H1 (cell line): ENCODE data around the gene ARHGDIG. TPM values are rescaled to one million over a fixed set of nuclear protein-coding genes. Genes with fewer than 3 reads are reported as not detected.

Experiments used
- CTCF ChIA-PET: fragments of 300-600 bp; sonication (Branson Sonifier 250); formaldehyde crosslinking; loops from one replicate; lab custom pipeline; 2021; ENCODE audit not compliant: partially characterized antibody; lab: Charles Lee
- POLR2A ChIA-PET: fragments of 300-600 bp; sonication (Branson Sonifier 250); formaldehyde crosslinking; loops from one replicate; lab custom pipeline; 2021; ENCODE audit warnings: inconsistent platforms; ENCODE audit not compliant: partially characterized antibody; lab: Charles Lee
- DNase-seq, 2 experiments: peaks; one replicate each; pipeline versions ENCODE4 v3.0.0 to v3.0.0-alpha.2; 2010 to 2022; ENCODE audit warnings: low spot score in 2 of 2, low read depth in 1 of 2, mixed read lengths in 1 of 2
- FAIRE-seq: peaks from 2 replicates; lab custom pipeline; 2011; peaks lifted over from hg19 to GRCh38; lab: Jason Lieb, UNC
- H2AFZ ChIP-seq: 2 replicates; pipeline ENCODE4 v1.8.1; 2012; ENCODE audit warnings: low read length, inconsistent platforms
- H2AK5ac ChIP-seq: 2 replicates; pipeline ENCODE4 v1.6.1; 2013; ENCODE audit warnings: low read depth, low read length
- H2BK120ac ChIP-seq: replicated peaks from 2 replicates; pipeline ENCODE3; 2013; ENCODE audit warnings: low read depth, low read length, inconsistent platforms
- H2BK12ac ChIP-seq: 2 replicates; pipeline ENCODE4 v1.6.1; 2013; ENCODE audit warnings: low read depth, low read length
- H2BK15ac ChIP-seq: 2 replicates; pipeline ENCODE4 v1.6.1; 2013; ENCODE audit warnings: low read length
- H2BK20ac ChIP-seq: 2 replicates; pipeline ENCODE4 v1.6.1; 2013; ENCODE audit warnings: low read length
- H2BK5ac ChIP-seq: 2 replicates; pipeline ENCODE4 v1.6.1; 2013; ENCODE audit warnings: low read depth, low read length
- H3K14ac ChIP-seq: 2 replicates; pipeline ENCODE4 v1.6.1; 2013; ENCODE audit warnings: inconsistent platforms; ENCODE audit not compliant: insufficient read length
- H3K18ac ChIP-seq: 2 replicates; pipeline ENCODE4 v1.6.1; 2013; ENCODE audit warnings: low read length; ENCODE audit errors: extremely low read depth
- H3K23ac ChIP-seq: 2 replicates; pipeline ENCODE4 v1.6.1; 2013; ENCODE audit warnings: inconsistent platforms; ENCODE audit not compliant: insufficient read length
- H3K23me2 ChIP-seq: 2 replicates; pipeline ENCODE4 v1.6.1; 2013; ENCODE audit warnings: low read depth, low read length
- H3K27ac ChIP-seq: 2 replicates; pipeline ENCODE4 v1.6.1; 2011; ENCODE audit warnings: low read depth, low read length, inconsistent platforms
- H3K27me3 ChIP-seq, 4 experiments: replicated peaks in 1 of 4; 1 replicate in 1 of 4; 2 replicates in 3 of 4; pipeline versions ENCODE4 v1.6.1 to v1.8.1; 2011 to 2013; ENCODE audit warnings: low read length in 3 of 4, mild to moderate bottlenecking in 3 of 4, inconsistent platforms in 2 of 4, mixed read lengths in 2 of 4, moderate library complexity in 1 of 4; ENCODE audit not compliant: control insufficient read depth in 3 of 4, insufficient read depth in 3 of 4; ENCODE audit errors: extremely low read depth in 1 of 4
- H3K36me3 ChIP-seq, 4 experiments: 2 replicates each; pipeline versions ENCODE4 v1.6.1 to v1.8.1; 2011 to 2013; ENCODE audit warnings: mild to moderate bottlenecking in 4 of 4, low read length in 3 of 4, moderate library complexity in 2 of 4, control low read depth in 1 of 4, inconsistent platforms in 1 of 4; ENCODE audit not compliant: insufficient read depth in 4 of 4, control insufficient read depth in 2 of 4
- H3K4ac ChIP-seq: replicated peaks from 2 replicates; pipeline ENCODE3; 2013; ENCODE audit warnings: low read length, low read depth, mixed read lengths, inconsistent platforms; ENCODE audit not compliant: insufficient read length
- H3K4me1 ChIP-seq, 4 experiments: replicated peaks in 1 of 4; 1 replicate in 1 of 4; 2 replicates in 3 of 4; pipeline versions ENCODE4 v1.6.1 to v1.8.1; 2011 to 2013; ENCODE audit warnings: low read length in 3 of 4, inconsistent platforms in 2 of 4, mixed read lengths in 1 of 4; ENCODE audit not compliant: insufficient read depth in 4 of 4, control insufficient read depth in 3 of 4
- H3K4me2 ChIP-seq, 2 experiments: 2 replicates each; pipeline versions ENCODE4 v1.6.1 to v1.8.1; 2011 to 2013; ENCODE audit warnings: low read depth in 2 of 2, low read length in 2 of 2, control low read depth in 1 of 2, inconsistent platforms in 1 of 2, mild to moderate bottlenecking in 1 of 2; ENCODE audit not compliant: insufficient read depth in 1 of 2
- H3K4me3 ChIP-seq, 4 experiments: fragments of 200-600, 300-600 bp in 1 of 4; sonication (generic), shearing (Covaris generic), sonication (Bioruptor Twin) in 1 of 4; 2 replicates each; pipeline versions ENCODE4 v1.5.1 to v1.8.1; 2011 to 2016; ENCODE audit warnings: low read length in 4 of 4, low read depth in 3 of 4, control low read depth in 2 of 4, inconsistent platforms in 2 of 4, mild to moderate bottlenecking in 2 of 4, mixed read lengths in 1 of 4, moderate library complexity in 1 of 4; ENCODE audit not compliant: insufficient read depth in 2 of 4; ENCODE audit errors: extremely low read depth in 1 of 4
- H3K56ac ChIP-seq: replicated peaks from 2 replicates; pipeline ENCODE3; 2013; ENCODE audit warnings: low read depth, mild to moderate bottlenecking, mixed read lengths, low read length, inconsistent platforms; ENCODE audit not compliant: insufficient read length
- H3K79me1 ChIP-seq: 2 replicates; pipeline ENCODE4 v1.6.1; 2013; ENCODE audit warnings: low read depth, low read length, control low read depth
- H3K79me2 ChIP-seq, 2 experiments: 2 replicates each; pipeline versions ENCODE4 v1.6.1 to v1.8.1; 2012 to 2013; ENCODE audit warnings: low read length in 2 of 2, mild to moderate bottlenecking in 2 of 2, inconsistent platforms in 1 of 2; ENCODE audit not compliant: insufficient read depth in 2 of 2, control insufficient read depth in 1 of 2
- H3K9ac ChIP-seq, 4 experiments: replicated peaks in 1 of 4; 1 replicate in 1 of 4; 2 replicates in 3 of 4; pipeline versions ENCODE4 v1.6.1 to v1.8.1; 2011 to 2013; ENCODE audit warnings: low read depth in 3 of 4, low read length in 3 of 4, control low read depth in 2 of 4, mild to moderate bottlenecking in 2 of 4, moderate library complexity in 2 of 4, inconsistent platforms in 1 of 4; ENCODE audit errors: extremely low read depth in 1 of 4
- H3K9me3 ChIP-seq, 2 experiments: 2 replicates each; pipeline versions ENCODE4 v1.6.1 to v1.8.1; 2012 to 2013; ENCODE audit warnings: mild to moderate bottlenecking in 2 of 2, moderate library complexity in 2 of 2, control low read depth in 1 of 2, inconsistent platforms in 1 of 2, low read depth in 1 of 2, low read length in 1 of 2, mixed read lengths in 1 of 2; ENCODE audit not compliant: insufficient read depth in 2 of 2
- H4K20me1 ChIP-seq, 2 experiments: replicated peaks in 1 of 2; 2 replicates each; pipeline versions ENCODE3 to v1.8.1; 2011 to 2013; ENCODE audit warnings: inconsistent platforms in 2 of 2, low read length in 2 of 2, mild to moderate bottlenecking in 1 of 2; ENCODE audit not compliant: insufficient read depth in 2 of 2, control insufficient read depth in 1 of 2
- H4K5ac ChIP-seq: 2 replicates; pipeline ENCODE4 v1.6.1; 2013; ENCODE audit warnings: low read length, low read depth, mixed read lengths, inconsistent platforms; ENCODE audit not compliant: insufficient read length
- H4K8ac ChIP-seq: 2 replicates; pipeline ENCODE4 v1.8.0; 2013; ENCODE audit warnings: mild to moderate bottlenecking, moderate library complexity, low read length, inconsistent platforms; ENCODE audit not compliant: insufficient read depth; ENCODE audit errors: extremely low read depth
- H4K91ac ChIP-seq: replicated peaks from 2 replicates; pipeline ENCODE3; 2013; ENCODE audit warnings: low read length, mixed read lengths, inconsistent platforms; ENCODE audit not compliant: insufficient read length
- MAFK ChIP-seq: IDR thresholded peaks from 2 replicates; pipeline ENCODE4 v1.6.1; 2012; ENCODE audit warnings: low read depth, mild to moderate bottlenecking, improper control_type of control experiment, low read length
- POLR2AphosphoS5 ChIP-seq: IDR thresholded peaks from 2 replicates; pipeline ENCODE4 v1.6.1; 2011; ENCODE audit warnings: low read depth, low read length
- WGBS, 2 experiments: shearing (Covaris generic) in 1 of 2; methylation state at CpG; one replicate each; pipeline versions ENCODE4 v1.1.6 to v1.1.7; 2013 to 2015; ENCODE audit warnings: low lambda C conversion rate in 2 of 2, mixed read lengths in 2 of 2, inconsistent platforms in 1 of 2, low coverage in 1 of 2, missing lambda C conversion rate in 1 of 2; ENCODE audit not compliant: insufficient replicate concordance in 2 of 2, insufficient coverage in 1 of 2, insufficient read length in 1 of 2; ENCODE audit errors: extremely low coverage in 1 of 2, missing lambda C conversion rate in 1 of 2; 5-methylcytosine and 5-hydroxymethylcytosine counted together
- polyA plus RNA-seq, 7 experiments: library from polyadenylated mRNA; depleted of rRNA in 3 of 7; stranded (reverse) in 5 of 7; unstranded in 2 of 7; fragments of >200 nt in 5 of 7; fragments of 200-250 nt in 2 of 7; gene quantifications; 1 replicate in 5 of 7; 2 replicates in 1 of 7; 4 replicates in 1 of 7; pipeline versions ENCODE4 v1.2.1 to v1.2.3, GENCODE V29; 2011 to 2013; ENCODE audit warnings: missing spikeins in 2 of 7, mixed read lengths in 2 of 7
- total RNA-seq: library from RNA; stranded (reverse); fragmentation: NEBNext Ultra II Directional; extraction: Animal tissue kit (Norgen Biotek cat#: 25700); gene quantifications from 2 replicates; pipeline ENCODE4 v1.2.1, GENCODE V29; 2021

Gene ARHGDIG
- total and polyA plus RNA-seq, 2 of the 8 experiments (the other 6 are each of a cell fraction or from before 2014, with no cell fraction given) = 1.2 to 2.9 TPM

DNA sequence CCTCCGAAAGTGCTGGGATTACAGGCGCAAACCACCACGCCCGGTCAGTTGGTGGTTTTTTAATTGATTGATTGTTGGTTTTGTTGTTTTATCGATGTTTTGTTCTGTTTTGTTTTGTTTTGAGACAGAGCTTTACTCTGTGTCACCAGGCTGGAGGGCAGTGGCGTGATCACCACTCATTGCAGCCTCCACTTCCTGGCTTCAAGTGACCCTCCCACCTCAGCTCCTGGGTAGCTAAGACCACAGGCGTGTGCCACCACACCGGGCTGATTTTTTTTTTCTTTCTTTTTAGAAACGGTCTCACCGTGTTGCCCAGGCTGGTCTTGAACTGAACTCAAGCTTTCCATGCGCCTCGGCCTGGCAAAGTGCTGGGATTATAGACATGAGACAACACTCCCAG is 33.4 kb upstream of the ARHGDIG start:
- TF ChIP-seq POLR2AphosphoS5 (no peak), MAFK (no peak)
- CTCF ChIA-PET = interaction anchor here (0.7 kb wide), 1 partner anchor 180 kb away, joined by 3 read pairs; no protein-coding TSS in a partner anchor

More for the DNA sequence above, 33.4 kb upstream of the ARHGDIG start:
- POLR2A ChIA-PET = interaction anchor here (0.6 kb wide), 2 partner anchors 15 to 125 kb away, joined by 3 to 5 read pairs; no protein-coding TSS in a partner anchor
- Histone ChIP-seq H3K9ac (no peak overlapping the region), H2BK20ac (no peak overlapping the region), H2BK5ac (no peak overlapping the region), H2AK5ac (no peak overlapping the region), H3K18ac (no peak overlapping the region), H2BK15ac (no peak overlapping the region), H3K4ac (no peak overlapping the region), H3K4me3 (no peak overlapping the region), H3K4me1 (no peaks in the 10 kb centered on the region), H3K79me1 (peaks cover 3% of the 10 kb centered on the region), H2AFZ (no peak overlapping the region), H3K36me3 (peaks cover 0 to 4% (median 0%) of the 10 kb centered on the region in 4 experiments; a peak in 1 of 8 replicates), H2BK12ac (no peak overlapping the region), H4K5ac (no peak overlapping the region), H3K27ac (no peak overlapping the region), H4K20me1 (peaks cover 2 to 6% of the 10 kb centered on the region in 2 experiments), H3K4me2 (no peak overlapping the region), H3K23ac (no peak overlapping the region), H3K9me3 (no peaks in the 10 kb centered on the region), H4K91ac (no peak overlapping the region), H4K8ac (no peak overlapping the region), H3K56ac (no peak overlapping the region), H3K79me2 (peaks cover 0 to 18% of the 10 kb centered on the region in 2 experiments; a peak in 1 of 4 replicates), H2BK120ac (no peak overlapping the region), H3K27me3 (no peaks in the 10 kb centered on the region), H3K14ac (no peak overlapping the region), H3K23me2 (no peaks in the 10 kb centered on the region)
- 93% methylated on average over 12 of the region's 12 CpGs; no CpG with 5 or more reads in 1 of the 2 experiments for WGBS, 2 experiments
- no peak for DNase-seq
- no peak for FAIRE-seq
